Erythroblast (primary cell): ENCODE data around the gene FOLR1.
"Not testable (repeated sequence)": the region's sequence is repeated elsewhere in the genome, so short reads cannot be mapped to it uniquely, and the experiment has no call there.

ENCODE experiments used
- GATA1 ChIP-seq: IDR thresholded peaks from 2 replicates; pipeline ENCODE4 v1.6.1; 2011; ENCODE audit warnings: low read depth, mild to moderate bottlenecking, control low read depth, low read length, moderate library complexity
- POLR2A ChIP-seq: IDR thresholded peaks from 2 replicates; pipeline ENCODE4 v1.6.1; 2011; ENCODE audit warnings: mild to moderate bottlenecking, low read length

GRCh38 chr11:72206794-72207193 is 14.9 kb downstream of the FOLR1 start:
- not testable (repeated sequence) for TF ChIP-seq POLR2A, GATA1
